Measurements from ENCODE around the gene UNC45A.

DNA sequence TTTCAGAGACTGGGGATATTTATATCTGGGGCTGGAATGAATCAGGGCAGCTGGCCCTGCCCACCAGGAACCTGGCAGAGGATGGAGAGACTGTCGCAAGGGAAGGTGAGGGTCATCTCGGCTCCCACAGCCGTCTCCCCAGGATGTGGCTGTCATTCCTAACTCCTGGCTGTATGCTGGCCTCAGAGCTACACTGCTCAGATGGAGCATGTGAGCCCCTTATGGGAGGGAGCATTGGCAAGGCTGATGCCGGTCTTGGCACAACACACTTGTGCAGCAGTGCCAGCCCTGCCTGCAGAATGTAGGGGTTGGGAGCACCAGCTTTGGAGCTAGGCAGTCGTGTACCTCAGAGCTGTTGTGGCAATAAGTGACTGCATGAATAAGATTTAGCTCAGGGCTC, 24.8 kb downstream of the UNC45A start:
- TF ChIP-seq, protein P1, sequence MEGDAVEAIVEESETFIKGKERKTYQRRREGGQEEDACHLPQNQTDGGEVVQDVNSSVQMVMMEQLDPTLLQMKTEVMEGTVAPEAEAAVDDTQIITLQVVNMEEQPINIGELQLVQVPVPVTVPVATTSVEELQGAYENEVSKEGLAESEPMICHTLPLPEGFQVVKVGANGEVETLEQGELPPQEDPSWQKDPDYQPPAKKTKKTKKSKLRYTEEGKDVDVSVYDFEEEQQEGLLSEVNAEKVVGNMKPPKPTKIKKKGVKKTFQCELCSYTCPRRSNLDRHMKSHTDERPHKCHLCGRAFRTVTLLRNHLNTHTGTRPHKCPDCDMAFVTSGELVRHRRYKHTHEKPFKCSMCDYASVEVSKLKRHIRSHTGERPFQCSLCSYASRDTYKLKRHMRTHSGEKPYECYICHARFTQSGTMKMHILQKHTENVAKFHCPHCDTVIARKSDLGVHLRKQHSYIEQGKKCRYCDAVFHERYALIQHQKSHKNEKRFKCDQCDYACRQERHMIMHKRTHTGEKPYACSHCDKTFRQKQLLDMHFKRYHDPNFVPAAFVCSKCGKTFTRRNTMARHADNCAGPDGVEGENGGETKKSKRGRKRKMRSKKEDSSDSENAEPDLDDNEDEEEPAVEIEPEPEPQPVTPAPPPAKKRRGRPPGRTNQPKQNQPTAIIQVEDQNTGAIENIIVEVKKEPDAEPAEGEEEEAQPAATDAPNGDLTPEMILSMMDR (conservative IDR thresholded peaks at IDR 0.05; ENCODE audit: low read depth, low read length) = no peak
- TF ChIP-seq EZH2 (IDR thresholded peaks at IDR 0.05; ENCODE audit: low read length, unreplicated experiment) = no peak
